Measurements from ENCODE around the gene RBFA. TPM values are rescaled to one million over a fixed set of nuclear protein-coding genes. Genes with fewer than 3 reads are reported as not detected.
"Not testable (repeated sequence)": the region's sequence is repeated elsewhere in the genome, so short reads cannot be mapped to it uniquely, and the experiment has no call there.

The RBFA gene
- total RNA-seq, 1 donor from 2014 or later = 30.2 TPM

- Histone ChIP-seq H3K36me3 (peaks cover 0 to 6% of the 10 kb centered on the region in 2 donors), H3K4me3 (peak within 1 kb of the TSS; percentile 82), H3K4me1 (peaks cover 35% of the 10 kb centered on the region), H3K9me3 (no peaks in the 10 kb centered on the region), H3K27me3 (no peaks in the 10 kb centered on the region), H3K27ac (peak within 1 kb of the TSS; percentile 86)
- intact Hi-C loops (cut with DNase I) = no loop called here
- no peak for DNase-seq (ENCODE audit: extremely low spot score in 2 of 2)
- TF ChIP-seq POLR2A (IDR thresholded peaks at IDR 0.05) = peak in 1 of 2 donors; percentile 60
- TF ChIP-seq POLR2AphosphoS5 (IDR thresholded peaks at IDR 0.05; ENCODE audit: insufficient read depth in 1 of 2, low read depth in 1 of 2) = peak; percentile 22 to 77
- TF ChIP-seq, protein P1, sequence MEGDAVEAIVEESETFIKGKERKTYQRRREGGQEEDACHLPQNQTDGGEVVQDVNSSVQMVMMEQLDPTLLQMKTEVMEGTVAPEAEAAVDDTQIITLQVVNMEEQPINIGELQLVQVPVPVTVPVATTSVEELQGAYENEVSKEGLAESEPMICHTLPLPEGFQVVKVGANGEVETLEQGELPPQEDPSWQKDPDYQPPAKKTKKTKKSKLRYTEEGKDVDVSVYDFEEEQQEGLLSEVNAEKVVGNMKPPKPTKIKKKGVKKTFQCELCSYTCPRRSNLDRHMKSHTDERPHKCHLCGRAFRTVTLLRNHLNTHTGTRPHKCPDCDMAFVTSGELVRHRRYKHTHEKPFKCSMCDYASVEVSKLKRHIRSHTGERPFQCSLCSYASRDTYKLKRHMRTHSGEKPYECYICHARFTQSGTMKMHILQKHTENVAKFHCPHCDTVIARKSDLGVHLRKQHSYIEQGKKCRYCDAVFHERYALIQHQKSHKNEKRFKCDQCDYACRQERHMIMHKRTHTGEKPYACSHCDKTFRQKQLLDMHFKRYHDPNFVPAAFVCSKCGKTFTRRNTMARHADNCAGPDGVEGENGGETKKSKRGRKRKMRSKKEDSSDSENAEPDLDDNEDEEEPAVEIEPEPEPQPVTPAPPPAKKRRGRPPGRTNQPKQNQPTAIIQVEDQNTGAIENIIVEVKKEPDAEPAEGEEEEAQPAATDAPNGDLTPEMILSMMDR (IDR thresholded peaks at IDR 0.05) = no peak
Measured at GRCh38 chr18:79988451-79989194, 45.6 kb upstream of the RBFA start, which contains the start of gene TXNL4A. TXNL4A (minus strand) TSS chr18:79988563; CDS start chr18:79988392, 171 bp downstream.

DNA sequence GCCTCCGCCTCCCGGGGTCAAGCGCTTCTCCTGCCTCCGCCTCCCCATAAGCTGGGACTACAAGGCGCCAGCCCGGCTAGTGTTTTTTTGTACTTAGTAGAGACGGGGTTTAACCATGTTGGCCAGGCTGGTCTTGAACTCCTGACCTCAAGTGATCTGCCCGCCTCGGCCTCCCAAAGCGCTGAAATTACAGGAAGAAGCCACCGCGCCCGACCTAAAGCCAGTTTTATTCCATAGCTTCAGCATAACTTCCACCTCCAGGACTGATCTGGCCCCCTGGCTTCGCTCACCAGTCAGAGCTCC lies 45.1 kb upstream of the RBFA start:
- Histone ChIP-seq H3K36me3 (peaks cover 0 to 6% of the 10 kb centered on the region in 2 donors), H3K27me3 (no peaks in the 10 kb centered on the region), H3K4me3 (peak overlapping the region; percentile 82), H3K9me3 (no peaks in the 10 kb centered on the region), H3K4me1 (peaks cover 35% of the 10 kb centered on the region), H3K27ac (peak overlapping the region; percentile 86)
- intact Hi-C loops (cut with DNase I) = no loop called here
- DNase-seq (ENCODE audit: extremely low spot score in 2 of 2) = no peak
- no peak for TF ChIP-seq POLR2A (IDR thresholded peaks at IDR 0.05)
- TF ChIP-seq POLR2AphosphoS5 (IDR thresholded peaks at IDR 0.05; ENCODE audit: insufficient read depth in 1 of 2, low read depth in 1 of 2) = no peak
- TF ChIP-seq, protein P1 (IDR thresholded peaks at IDR 0.05) = no peak

DNA sequence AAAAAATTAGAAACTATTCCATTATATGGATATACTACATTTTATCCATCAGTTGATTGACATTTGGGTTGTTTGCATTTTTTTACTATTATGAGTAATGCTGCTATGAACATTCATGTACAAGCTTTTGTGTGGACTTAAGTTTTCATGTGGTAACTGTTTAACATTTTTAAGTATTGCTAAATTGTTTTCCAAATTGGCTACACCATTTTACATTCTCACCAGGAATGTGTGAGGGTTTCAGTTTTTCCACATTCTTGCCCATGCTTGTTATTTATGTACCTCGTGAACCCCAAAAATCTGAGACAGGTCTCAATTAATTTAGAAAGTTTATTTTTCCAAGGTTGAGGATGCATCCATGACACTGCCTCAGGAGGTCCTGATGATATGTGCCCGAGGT lies 42.7 kb upstream of the RBFA start:
- Histone ChIP-seq H3K27me3 (no peaks in the 10 kb centered on the region), H3K4me1 (peaks cover 20% of the 10 kb centered on the region), H3K36me3 (no peaks in the 10 kb centered on the region), H3K27ac (no peak overlapping the region), H3K9me3 (no peaks in the 10 kb centered on the region), H3K4me3 (no peak overlapping the region)
- intact Hi-C loops (cut with DNase I) = no loop called here
- TF ChIP-seq POLR2A (IDR thresholded peaks at IDR 0.05) (no peak), POLR2AphosphoS5 (IDR thresholded peaks at IDR 0.05; ENCODE audit: insufficient read depth in 1 of 2, low read depth in 1 of 2) (no peak)
- TF ChIP-seq, protein P1 (IDR thresholded peaks at IDR 0.05) = no peak
- DNase-seq (ENCODE audit: extremely low spot score in 2 of 2) = no peak

- H3K4me1 ChIP-seq; intact Hi-C loops (cut with DNase I); H3K27ac ChIP-seq; H3K9me3 ChIP-seq; H3K4me3 ChIP-seq; H3K27me3 ChIP-seq; DNase-seq (ENCODE audit: extremely low spot score in 2 of 2); H3K36me3 ChIP-seq: not testable (repeated sequence)
Measured at GRCh38 chr18:79999701-80000100, 34.5 kb upstream of the RBFA start.

GRCh38 chr18:80000877-80001276 lies 33.4 kb upstream of the RBFA start:
- Histone ChIP-seq H3K4me3 (no peak overlapping the region), H3K27ac (no peak overlapping the region), H3K36me3 (no peaks in the 10 kb centered on the region), H3K9me3 (peaks cover 10% of the 10 kb centered on the region), H3K4me1 (no peaks in the 10 kb centered on the region), H3K27me3 (no peaks in the 10 kb centered on the region)
- DNase-seq (ENCODE audit: extremely low spot score in 2 of 2) = no peak
- no peak for TF ChIP-seq POLR2A (IDR thresholded peaks at IDR 0.05)
- TF ChIP-seq, protein P1 (IDR thresholded peaks at IDR 0.05) = no peak
- no peak for TF ChIP-seq POLR2AphosphoS5 (IDR thresholded peaks at IDR 0.05; ENCODE audit: insufficient read depth in 1 of 2, low read depth in 1 of 2)
- intact Hi-C loops (cut with DNase I) = no loop called here
